Measurements from ENCODE around the gene USH2A. TPM values are rescaled to one million over a fixed set of nuclear protein-coding genes. Genes with fewer than 3 reads are reported as not detected.

USH2A gene
- total RNA-seq, 2 experiments from 2014 or later = not detected

DNA sequence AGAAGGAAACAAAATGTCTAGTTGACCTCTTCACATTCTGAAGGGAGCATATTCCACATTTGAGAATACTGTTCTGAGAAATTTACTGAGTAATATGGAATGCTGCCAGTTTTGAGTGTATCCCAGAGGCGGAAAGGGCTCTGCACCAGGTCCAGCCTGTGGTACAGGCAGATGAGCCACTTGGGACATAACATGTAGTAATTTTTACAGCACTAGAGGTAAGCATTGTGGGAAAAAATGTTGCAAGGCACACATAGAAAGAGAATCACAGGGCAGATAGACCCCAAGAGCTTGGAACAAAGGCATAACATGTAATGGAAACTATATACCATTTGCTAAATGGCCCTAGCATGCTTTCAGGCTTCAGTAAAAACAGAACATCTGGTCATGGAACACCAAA, 228.5 kb downstream of the USH2A start:
- H3K4me3 Mint-ChIP-seq = no peak overlapping the region
- H3K36me3 Mint-ChIP-seq (ENCODE audit: low read depth) = no peaks in the 10 kb centered on the region
- CTCF ChIA-PET = no interaction called here
- intact Hi-C loops (cut with micrococcal nuclease) = no loop called here
- H3K27ac Mint-ChIP-seq = no peak overlapping the region
- ATAC-seq = no peak
- no peaks in the 10 kb centered on the region for H3K4me1 Mint-ChIP-seq (ENCODE audit: low read depth)
- POLR2A ChIA-PET = no interaction called here
- no peak for DNase-seq
- H3K9me3 Mint-ChIP-seq = peaks cover 1% of the 10 kb centered on the region
- TF ChIP-seq CTCF (IDR thresholded peaks at IDR 0.05) = no peak
- no peaks in the 10 kb centered on the region for H3K27me3 Mint-ChIP-seq

- peaks cover 1% of the 10 kb centered on the region for H3K9me3 Mint-ChIP-seq
These were observed 229.3 kb downstream of the USH2A start for GRCh38 chr1:216193839-216194443.

DNA sequence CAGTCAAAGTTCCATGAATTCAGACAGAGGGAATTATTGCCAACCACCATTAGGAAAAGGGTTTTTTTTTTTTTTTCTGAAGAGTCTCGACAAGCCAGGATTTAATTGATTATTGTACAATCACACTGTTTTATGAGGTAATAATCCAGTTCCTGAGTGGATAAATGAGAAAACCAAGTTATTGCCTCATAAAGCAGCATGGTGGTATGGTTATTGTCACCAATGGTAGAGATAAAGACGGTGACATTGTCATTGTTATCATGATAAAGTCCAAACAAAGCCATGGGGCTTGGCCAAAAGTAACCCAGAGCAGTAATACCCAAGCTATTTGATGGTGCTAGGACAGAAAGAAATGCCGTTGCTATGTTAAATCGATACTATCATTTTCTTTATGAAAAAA, 232.8 kb downstream of the USH2A start:
- no peak for DNase-seq
- ChIA-PET POLR2A (no interaction called here), CTCF (no interaction called here)
- no peaks in the 10 kb centered on the region for H3K27me3 Mint-ChIP-seq
- no peak for ATAC-seq
- no peak for TF ChIP-seq CTCF (IDR thresholded peaks at IDR 0.05)
- H3K4me1 Mint-ChIP-seq (ENCODE audit: low read depth) = no peaks in the 10 kb centered on the region
- H3K36me3 Mint-ChIP-seq (ENCODE audit: low read depth) = no peaks in the 10 kb centered on the region
- H3K9me3 Mint-ChIP-seq = peaks cover 6% of the 10 kb centered on the region
- H3K4me3 Mint-ChIP-seq = no peak overlapping the region
- H3K27ac Mint-ChIP-seq = no peak overlapping the region
- intact Hi-C loops (cut with micrococcal nuclease) = no loop called here

More at GRCh38 chr1:216193839-216194443, 229.3 kb downstream of the USH2A start:
- Mint-ChIP-seq H3K27ac (no peak overlapping the region), H3K36me3 (ENCODE audit: low read depth) (no peaks in the 10 kb centered on the region), H3K27me3 (no peaks in the 10 kb centered on the region), H3K4me3 (no peak overlapping the region), H3K4me1 (ENCODE audit: low read depth) (no peaks in the 10 kb centered on the region)
- TF ChIP-seq CTCF (IDR thresholded peaks at IDR 0.05) = no peak
- CTCF ChIA-PET = no interaction called here
- DNase-seq (no peak), ATAC-seq (no peak)
- intact Hi-C loops (cut with micrococcal nuclease) = no loop called here
- POLR2A ChIA-PET = no interaction called here

GRCh38 chr1:216186816-216187215, 236.4 kb downstream of the USH2A start:
- no peak for TF ChIP-seq CTCF (IDR thresholded peaks at IDR 0.05)
- Mint-ChIP-seq H3K4me3 (no peak overlapping the region), H3K9me3 (peaks cover 9% of the 10 kb centered on the region), H3K27me3 (no peaks in the 10 kb centered on the region), H3K4me1 (ENCODE audit: low read depth) (no peaks in the 10 kb centered on the region), H3K36me3 (ENCODE audit: low read depth) (no peaks in the 10 kb centered on the region), H3K27ac (no peak overlapping the region)
- no peak for DNase-seq
- ATAC-seq = no peak
- ChIA-PET CTCF (no interaction called here), POLR2A (no interaction called here)
- intact Hi-C loops (cut with micrococcal nuclease) = no loop called here

DNA sequence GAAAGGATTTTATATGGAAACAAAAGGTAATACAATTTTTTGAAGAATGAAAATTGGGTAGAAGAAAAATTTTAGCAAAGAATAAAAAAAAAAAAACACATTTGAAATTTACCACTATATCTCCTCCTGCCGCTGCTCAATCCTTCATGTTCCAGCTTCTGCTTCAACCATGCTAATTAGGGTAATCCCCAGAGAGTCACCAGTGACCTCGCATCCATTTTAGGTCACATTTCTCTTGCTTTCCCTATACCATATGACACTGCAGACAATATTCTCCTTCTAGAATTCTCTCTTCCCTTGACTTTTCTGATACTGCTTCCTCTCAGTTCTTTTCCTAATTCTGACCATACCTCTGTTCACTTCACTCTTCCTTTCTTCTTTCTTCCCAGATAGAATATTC, 237.1 kb downstream of the USH2A start:
- Mint-ChIP-seq H3K27me3 (no peaks in the 10 kb centered on the region), H3K4me1 (ENCODE audit: low read depth) (no peaks in the 10 kb centered on the region), H3K27ac (no peak overlapping the region), H3K36me3 (ENCODE audit: low read depth) (no peaks in the 10 kb centered on the region), H3K9me3 (peaks cover 9% of the 10 kb centered on the region), H3K4me3 (no peak overlapping the region)
- ATAC-seq (no peak), DNase-seq (no peak)
- TF ChIP-seq CTCF (IDR thresholded peaks at IDR 0.05) = no peak
- intact Hi-C loops (cut with micrococcal nuclease) = no loop called here
- POLR2A ChIA-PET = no interaction called here
- CTCF ChIA-PET = no interaction called here
